Vagina (tissue), 2 donors: ENCODE measurements around the gene RALGPS2. TPM values are rescaled to one million over a fixed set of nuclear protein-coding genes. Genes with fewer than 3 reads are reported as not detected.

ENCODE experiments used
- DNase-seq, 2 donors: peaks; one replicate each; pipeline ENCODE4 v3.0.0-alpha.2; 2017; ENCODE audit errors: extremely low spot score in 2 of 2
- H3K27ac ChIP-seq: fragments of 200-600 bp; sonication (generic); one replicate; pipeline ENCODE4 v1.5.1; 2019
- H3K27me3 ChIP-seq: fragments of 200-600 bp; sonication (generic); one replicate; pipeline ENCODE4 v1.5.1; 2019
- H3K36me3 ChIP-seq, 2 donors: fragments of 200-600 bp; sonication (generic); one replicate each; pipeline ENCODE4 v1.5.1; 2017 to 2019
- H3K4me1 ChIP-seq: fragments of 200-600 bp; sonication (generic); one replicate; pipeline ENCODE4 v1.5.1; 2019
- H3K4me3 ChIP-seq, 2 donors: fragments of 200-600 bp; sonication (generic); 1 replicate in 1 of 2; 2 replicates in 1 of 2; pipeline ENCODE4 v1.5.1; 2016 to 2019
- H3K9me3 ChIP-seq: fragments of 200-600 bp; sonication (generic); one replicate; pipeline ENCODE4 v1.5.1; 2019
- CTCF ChIP-seq, 3 experiments: fragments of 450-650 bp in 2 of 3; fragments of 200-600 bp in 1 of 3; sonication (generic) in 1 of 3; IDR thresholded peaks; one replicate each; pipeline ENCODE4 v1.5.1; 2017 to 2019; ENCODE audit warnings: antibody characterized with exemption in 3 of 3, mild to moderate bottlenecking in 2 of 3, moderate library complexity in 2 of 3
- POLR2A ChIP-seq, 2 donors: fragments of 450-650 bp; IDR thresholded peaks; one replicate each; pipeline ENCODE4 v1.6.1; 2017; ENCODE audit warnings: antibody characterized with exemption in 2 of 2, mild to moderate bottlenecking in 2 of 2, moderate library complexity in 2 of 2
- POLR2AphosphoS5 ChIP-seq, 2 donors: sonication (generic); formaldehyde crosslinking; IDR thresholded peaks; one replicate each; pipeline ENCODE4 v1.9.0; 2017; ENCODE audit warnings: antibody characterized with exemption in 2 of 2, mild to moderate bottlenecking in 2 of 2, low read depth in 1 of 2; ENCODE audit not compliant: insufficient read depth in 1 of 2
- intact Hi-C: fragments of 100-400 bp; cut with DNase I; formaldehyde crosslinking; loops from one replicate; pipeline ENCODE4 v1.15.1; 2023
- total RNA-seq: library from RNA; depleted of rRNA; stranded (reverse); fragments of >200 nt; gene quantifications from one replicate; pipeline ENCODE4 v1.2.3, GENCODE V29; 2016

RALGPS2 gene
- total RNA-seq, 1 donor from 2014 or later, result 20.4 TPM

DNA sequence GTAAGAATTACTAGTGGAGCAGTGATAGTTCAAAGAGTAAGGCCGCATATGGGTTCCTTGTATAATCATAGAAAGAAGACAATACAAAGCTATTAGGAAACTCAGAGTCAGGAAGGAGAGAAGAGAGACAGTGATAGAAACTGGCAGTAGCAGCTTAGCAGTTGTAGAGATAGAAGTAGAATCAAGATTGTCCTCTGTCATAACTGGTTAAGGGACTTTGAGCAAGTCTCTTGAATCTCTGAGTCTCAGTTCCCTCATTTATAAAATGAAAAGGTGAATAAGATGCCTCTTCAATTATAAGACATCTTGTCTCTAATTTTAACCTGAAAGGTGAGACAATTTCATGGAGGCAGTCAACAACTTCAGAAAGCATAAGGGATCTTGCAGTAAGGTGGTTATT lies 6.5 kb upstream of the RALGPS2 start:
- Histone ChIP-seq H3K4me3 (no peak overlapping the region), H3K27ac (no peak overlapping the region), H3K4me1 (no peaks in the 10 kb centered on the region), H3K36me3 (no peaks in the 10 kb centered on the region), H3K27me3 (no peaks in the 10 kb centered on the region), H3K9me3 (no peaks in the 10 kb centered on the region)
- DNase-seq, result no peak
- intact Hi-C loops, result no loop called here
- no peak for TF ChIP-seq CTCF (IDR thresholded peaks at IDR 0.05)
- TF ChIP-seq POLR2AphosphoS5 (IDR thresholded peaks at IDR 0.05; ENCODE audit: insufficient read depth in 1 of 2, low read depth in 1 of 2), result no peak
- no peak for TF ChIP-seq POLR2A (IDR thresholded peaks at IDR 0.05)

DNA sequence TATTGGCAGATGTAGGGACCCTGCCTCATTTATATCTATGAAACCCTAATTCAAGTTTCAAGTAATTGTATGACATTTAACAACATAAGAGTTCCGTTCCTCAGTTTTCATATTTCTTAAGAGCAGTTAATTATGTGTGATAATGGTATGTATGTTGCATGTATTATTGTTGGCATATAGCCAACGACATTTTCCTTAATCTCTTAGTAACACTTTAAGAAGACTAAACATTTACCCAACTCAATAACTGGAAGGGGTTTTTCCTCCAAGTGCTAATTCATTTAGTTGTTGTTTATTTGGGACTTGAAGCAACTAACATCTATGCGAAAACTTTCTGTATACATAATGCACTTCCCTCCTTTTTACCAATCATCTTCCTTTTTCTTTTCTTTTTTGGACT lies 1.5 kb upstream of the RALGPS2 start:
- no peak for DNase-seq
- Histone ChIP-seq H3K9me3 (no peaks in the 10 kb centered on the region), H3K4me1 (peaks cover 14% of the 10 kb centered on the region), H3K36me3 (no peaks in the 10 kb centered on the region), H3K4me3 (no peak overlapping the region), H3K27ac (no peak overlapping the region), H3K27me3 (no peaks in the 10 kb centered on the region)
- TF ChIP-seq CTCF (IDR thresholded peaks at IDR 0.05) (no peak), POLR2A (IDR thresholded peaks at IDR 0.05) (no peak), POLR2AphosphoS5 (IDR thresholded peaks at IDR 0.05; ENCODE audit: insufficient read depth in 1 of 2, low read depth in 1 of 2) (no peak)
- intact Hi-C loops, result no loop called here

DNA sequence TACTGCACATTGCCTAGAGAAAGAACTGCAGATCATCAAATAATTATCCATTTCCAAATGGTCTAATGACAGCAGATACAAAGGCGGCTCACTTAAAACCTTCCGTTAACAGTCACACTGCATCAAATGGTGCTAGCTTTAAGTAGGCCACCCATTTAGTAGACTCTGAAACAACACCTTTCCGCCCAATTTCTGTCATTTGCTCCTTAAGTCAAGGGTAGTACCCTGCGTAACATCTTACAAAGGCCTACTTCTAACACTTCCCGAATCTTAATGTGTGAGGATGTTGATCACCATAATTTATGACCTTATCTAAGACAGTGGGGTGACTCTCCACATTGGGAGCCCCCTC lies 692 bp upstream of the RALGPS2 start:
- H3K4me3 ChIP-seq, result peak overlapping the region; percentile 85 to 95
- H3K36me3 ChIP-seq, result no peaks in the 10 kb centered on the region
- intact Hi-C loops, result no loop called here
- H3K9me3 ChIP-seq, result no peaks in the 10 kb centered on the region
- peaks cover 14% of the 10 kb centered on the region for H3K4me1 ChIP-seq
- TF ChIP-seq POLR2AphosphoS5 (IDR thresholded peaks at IDR 0.05; ENCODE audit: insufficient read depth in 1 of 2, low read depth in 1 of 2), result no peak
- TF ChIP-seq POLR2A (IDR thresholded peaks at IDR 0.05), result no peak
- no peak for TF ChIP-seq CTCF (IDR thresholded peaks at IDR 0.05)
- H3K27me3 ChIP-seq, result no peaks in the 10 kb centered on the region
- no peak for DNase-seq
- peak overlapping the region; percentile 94 for H3K27ac ChIP-seq

- intact Hi-C loops, result no loop called here
Measured at GRCh38 chr1:178725466-178726086, 532 bp downstream of the RALGPS2 start.

More at GRCh38 chr1:178725466-178726086, 532 bp downstream of the RALGPS2 start:
- no peaks in the 10 kb centered on the region for H3K9me3 ChIP-seq
- H3K36me3 ChIP-seq, result no peaks in the 10 kb centered on the region
- H3K4me1 ChIP-seq, result peaks cover 14% of the 10 kb centered on the region
- no peak for DNase-seq
- H3K27me3 ChIP-seq, result no peaks in the 10 kb centered on the region
- H3K4me3 ChIP-seq, result peak overlapping the region; percentile 85 to 95
- TF ChIP-seq CTCF (IDR thresholded peaks at IDR 0.05) (peak in 1 of 3 experiments; percentile 23), POLR2A (IDR thresholded peaks at IDR 0.05) (no peak), POLR2AphosphoS5 (IDR thresholded peaks at IDR 0.05; ENCODE audit: insufficient read depth in 1 of 2, low read depth in 1 of 2) (no peak)
- H3K27ac ChIP-seq, result peak overlapping the region; percentile 94
